Esophagus squamous epithelium (tissue), 4 donors: Measurements from ENCODE around the gene MALT1.

ENCODE experiments used
- CTCF ChIP-seq, 6 experiments: fragments of 450-650 bp in 4 of 6; fragments of 200-600 bp in 2 of 6; sonication (generic) in 2 of 6; IDR thresholded peaks; one replicate each; pipeline ENCODE4 v1.5.1; 2016 to 2019; ENCODE audit warnings: antibody characterized with exemption in 6 of 6, mild to moderate bottlenecking in 4 of 6, moderate library complexity in 4 of 6
- POLR2A ChIP-seq, 4 donors: fragments of 450-650 bp; IDR thresholded peaks; one replicate each; pipeline ENCODE4 v1.6.1; 2017; ENCODE audit warnings: antibody characterized with exemption in 4 of 4, mild to moderate bottlenecking in 4 of 4, moderate library complexity in 3 of 4

- no peak for TF ChIP-seq CTCF (IDR thresholded peaks at IDR 0.05)
- TF ChIP-seq POLR2A (IDR thresholded peaks at IDR 0.05) = no peak
Measured at GRCh38 chr18:58715540-58715939, 44.3 kb downstream of the MALT1 start.
